ENCODE results near the gene CNMD.

GRCh38 chr13:52696566-52696965 lies 43.1 kb downstream of the CNMD start:
- TF ChIP-seq POLR2AphosphoS5 (IDR thresholded peaks at IDR 0.05; ENCODE audit: low read depth, low read length) (no peak), TAF1 (IDR thresholded peaks at IDR 0.05; ENCODE audit: borderline replicate concordance, insufficient read depth, low read length) (no peak), SIN3A (IDR thresholded peaks at IDR 0.05; ENCODE audit: borderline replicate concordance, insufficient read depth, low read length) (no peak), REST (IDR thresholded peaks at IDR 0.05; ENCODE audit: insufficient read depth in 1 of 2, low read depth in 2 of 2, low read length in 2 of 2) (no peak), FOXP2 (optimal IDR thresholded peaks at IDR 0.05; ENCODE audit: borderline replicate concordance, extremely low read depth, extremely low read length, insufficient read depth) (no peak)
